Measurements from ENCODE around the gene COL20A1.

GRCh38 chr20:63362436-63363009 is 69.5 kb downstream of the COL20A1 start:
- TF ChIP-seq CTCF (IDR thresholded peaks at IDR 0.05) (no peak), POLR2A (IDR thresholded peaks at IDR 0.05) (no peak)

Measured in right lobe of liver (tissue), 4 donors.